HepG2 (cell line): ENCODE data around the gene SLC25A14. TPM values are rescaled to one million over a fixed set of nuclear protein-coding genes. Genes with fewer than 3 reads are reported as not detected.

Experiments used
- ATAC-seq: fragments of 200-7000 bp; cut with Tn5 transposase; 3 replicates; pipeline ENCODE4 v1.9.1; 2020; ENCODE audit warnings: mild to moderate bottlenecking, moderate library complexity
- BruUV-seq: library from RNA; stranded (reverse); fragments of 400-500 nt; replicated peaks from 2 replicates; lab custom pipeline; 2021; lab: Mats Ljungman, UMichigan
- CTCF ChIA-PET: fragments of 300-600 bp; formaldehyde crosslinking; extraction: SDS; loops from one replicate; lab custom pipeline; 2021; ENCODE audit warnings: low total read pairs, inconsistent platforms, low intra/inter-chr PET ratio; lab: Yijun Ruan, JAX
- POLR2A ChIA-PET: fragments of 350-600 bp; sonication (Branson Sonifier 250); formaldehyde crosslinking; loops from one replicate; lab custom pipeline; 2020; ENCODE audit warnings: antibody characterized with exemption, inconsistent platforms; lab: Yijun Ruan, JAX
- DNase-seq: peaks from one replicate; pipeline ENCODE4 v3.0.0-alpha.2; 2015; ENCODE audit warnings: low spot score
- FAIRE-seq: peaks from 3 replicates; lab custom pipeline; 2011; peaks lifted over from hg19 to GRCh38; lab: Jason Lieb, UNC
- H2AFZ ChIP-seq: one replicate; pipeline ENCODE4 v1.6.1; 2011; ENCODE audit warnings: low read length, inconsistent platforms
- H3K27ac ChIP-seq: fragments of 300-600 bp; 3 replicates; pipeline ENCODE4 v1.8.0; 2011; ENCODE audit warnings: mixed run types, mild to moderate bottlenecking, mixed read lengths, low read length, inconsistent platforms; ENCODE audit not compliant: insufficient read depth; ENCODE audit errors: extremely low read length
- H3K27me3 ChIP-seq, 2 experiments: fragments of 200-600 bp in 1 of 2; 2 replicates in 1 of 2; 3 replicates in 1 of 2; pipeline versions ENCODE4 v1.6.0 to v1.8.0; 2011; ENCODE audit warnings: low read length in 2 of 2, mild to moderate bottlenecking in 2 of 2, moderate library complexity in 2 of 2, inconsistent platforms in 1 of 2; ENCODE audit not compliant: insufficient read depth in 2 of 2, control insufficient read depth in 1 of 2
- H3K36me3 ChIP-seq, 2 experiments: fragments of 200-600 bp in 1 of 2; replicated peaks in 1 of 2; 2 replicates in 1 of 2; 3 replicates in 1 of 2; pipeline versions ENCODE4 v1.5.1 to v1.8.0; 2011; ENCODE audit warnings: low read length in 2 of 2, inconsistent platforms in 1 of 2; ENCODE audit not compliant: insufficient read depth in 2 of 2, control insufficient read depth in 1 of 2
- H3K4me1 ChIP-seq: 2 replicates; pipeline ENCODE4 v1.5.1; 2012; ENCODE audit warnings: low read length, inconsistent platforms; ENCODE audit not compliant: insufficient read depth
- H3K4me2 ChIP-seq: 2 replicates; pipeline ENCODE4 v1.6.0; 2011; ENCODE audit warnings: low read depth, low read length, inconsistent platforms
- H3K4me3 ChIP-seq, 3 experiments: fragments of 200-600 bp in 1 of 3; sonication (generic), shearing (Covaris generic) in 1 of 3; replicated peaks in 1 of 3; 2 replicates each; pipeline ENCODE4 v1.5.1; 2011 to 2016; ENCODE audit warnings: low read length in 3 of 3, inconsistent platforms in 2 of 3, low read depth in 2 of 3, mild to moderate bottlenecking in 2 of 3, control low read depth in 1 of 3, mixed read lengths in 1 of 3; ENCODE audit not compliant: insufficient read depth in 1 of 3
- H3K79me2 ChIP-seq: one replicate; pipeline ENCODE4 v1.6.1; 2011; ENCODE audit warnings: low read length, inconsistent platforms; ENCODE audit not compliant: insufficient read depth
- H3K9ac ChIP-seq: 2 replicates; pipeline ENCODE4 v1.6.0; 2011; ENCODE audit warnings: mild to moderate bottlenecking, low read depth, low read length, inconsistent platforms; ENCODE audit not compliant: insufficient read depth
- H3K9me3 ChIP-seq: 2 replicates; pipeline ENCODE4 v1.5.1; 2012; ENCODE audit warnings: mild to moderate bottlenecking, low read length
- H4K20me1 ChIP-seq: 2 replicates; pipeline ENCODE4 v1.6.0; 2011; ENCODE audit warnings: inconsistent platforms, mild to moderate bottlenecking, low read length, moderate library complexity; ENCODE audit not compliant: insufficient read depth
- ATF7 ChIP-seq, 2 experiments: fragments of 450-650 bp in 1 of 2; sonication (generic) in 1 of 2; formaldehyde crosslinking in 1 of 2; IDR thresholded peaks; 2 replicates each; pipeline versions ENCODE4 v1.4.0 to v1.6.1; 2016 to 2020; ENCODE audit warnings: antibody characterized with exemption in 1 of 2, mild to moderate bottlenecking in 1 of 2, missing genetic modification reagents in 1 of 2
- EED ChIP-seq: sonication (generic); formaldehyde crosslinking; IDR thresholded peaks from 2 replicates; pipeline ENCODE4 v1.5.0; 2020; ENCODE audit warnings: mild to moderate bottlenecking, missing genetic modification reagents
- GATA4 ChIP-seq: sonication (generic); IDR thresholded peaks from 2 replicates; pipeline ENCODE4 v1.6.1; 2016; ENCODE audit warnings: antibody characterized with exemption, low read depth, borderline replicate concordance
- KAT8 ChIP-seq: IDR thresholded peaks from 2 replicates; pipeline ENCODE4 v1.6.1; 2016; ENCODE audit warnings: missing genetic modification reagents, missing compliant biosample characterization
- KDM6A ChIP-seq: IDR thresholded peaks from 2 replicates; pipeline ENCODE4 v1.6.1; 2016; ENCODE audit warnings: low read depth
- MTF2 ChIP-seq: sonication (generic); formaldehyde crosslinking; IDR thresholded peaks from 2 replicates; pipeline ENCODE4 v1.5.0; 2020; ENCODE audit warnings: missing genetic modification reagents, borderline replicate concordance
- NFE2L1 ChIP-seq: sonication (generic); formaldehyde crosslinking; IDR thresholded peaks from 2 replicates; pipeline ENCODE4 v1.4.0; 2020; ENCODE audit warnings: missing genetic modification reagents, mild to moderate bottlenecking, borderline replicate concordance
- SMAD1 ChIP-seq: sonication (generic); formaldehyde crosslinking; IDR thresholded peaks from 2 replicates; pipeline ENCODE4 v1.4.0; 2020; ENCODE audit warnings: missing genetic modification reagents, low read depth, mild to moderate bottlenecking, borderline replicate concordance
- TERF1 ChIP-seq: sonication (generic); formaldehyde crosslinking; IDR thresholded peaks from 2 replicates; pipeline ENCODE4 v1.8.0; 2022; ENCODE audit warnings: mild to moderate bottlenecking, missing genetic modification reagents, moderate library complexity
- ZFP82 ChIP-seq: sonication (generic); formaldehyde crosslinking; IDR thresholded peaks from 2 replicates; pipeline ENCODE4 v1.5.1; 2020; ENCODE audit warnings: mild to moderate bottlenecking, missing genetic modification reagents, borderline replicate concordance
- ZIK1 ChIP-seq: sonication (generic); formaldehyde crosslinking; IDR thresholded peaks from 2 replicates; pipeline ENCODE4 v1.5.0; 2020; ENCODE audit warnings: mild to moderate bottlenecking, low read depth, missing genetic modification reagents, borderline replicate concordance
- ZNF317 ChIP-seq: sonication (generic); formaldehyde crosslinking; IDR thresholded peaks from 2 replicates; pipeline ENCODE4 v1.5.0; 2020; ENCODE audit warnings: mild to moderate bottlenecking, missing genetic modification reagents
- ZNF550 ChIP-seq: sonication (generic); formaldehyde crosslinking; IDR thresholded peaks from 2 replicates; pipeline ENCODE4 v1.4.0; 2020; ENCODE audit warnings: mild to moderate bottlenecking, missing genetic modification reagents, borderline replicate concordance
- ZSCAN25 ChIP-seq: sonication (generic); formaldehyde crosslinking; IDR thresholded peaks from 2 replicates; pipeline ENCODE4 v1.8.0; 2022; ENCODE audit warnings: mild to moderate bottlenecking, missing genetic modification reagents
- ZUFSP ChIP-seq: sonication (generic); formaldehyde crosslinking; IDR thresholded peaks from 2 replicates; pipeline ENCODE4 v1.9.0; 2021; ENCODE audit warnings: missing genetic modification reagents, mild to moderate bottlenecking, borderline replicate concordance
- WGBS: methylation state at CpG from one replicate; pipeline ENCODE4 v1.1.6; 2017; ENCODE audit warnings: low lambda C conversion rate; 5-methylcytosine and 5-hydroxymethylcytosine counted together
- in situ Hi-C: cut with HindIII; loops from 2 replicates; pipeline ENCODE4 v1.10.0; 2017; ENCODE audit warnings: low pct_unique_long_range_greater_than_20kb; ENCODE audit not compliant: extremely low pct_ligation_motif_present
- intact Hi-C: fragments of 100-400 bp; cut with micrococcal nuclease; formaldehyde crosslinking; loops from one replicate; pipeline ENCODE4 v1.10.0; 2022; ENCODE audit not compliant: unreplicated experiment
- polyA plus RNA-seq, 8 experiments: library from polyadenylated mRNA; depleted of rRNA in 3 of 8; stranded (reverse) in 7 of 8; unstranded in 1 of 8; fragments of >200 nt; fragmentation: Illumina TruSeq in 4 of 8; extraction: Trizol in 4 of 8; gene quantifications; 2 replicates each; pipeline versions ENCODE4 v1.2.1 to v1.2.3, GENCODE V29; 2011 to 2016; ENCODE audit warnings: low read depth in 4 of 8, missing spikeins in 1 of 8, mixed read lengths in 1 of 8; ENCODE audit not compliant: insufficient read depth in 1 of 8
- total RNA-seq, 5 experiments: library from RNA; depleted of rRNA; stranded (reverse); fragments of >200 nt; fragmentation: Illumina TruSeq; extraction: Trizol; gene quantifications; 2 replicates each; pipeline ENCODE4 v1.2.3, GENCODE V29; 2016; ENCODE audit warnings: low read depth in 1 of 5

Gene SLC25A14
- total and polyA plus RNA-seq, 2 of the 13 experiments (the other 11 are each of a cell fraction or from before 2014, with no cell fraction given), result 14.0 to 15.6 TPM

- ChIA-PET POLR2A (interaction anchor here (0.6 kb wide), 1 partner anchor 258 kb away, joined by 3 read pairs; no protein-coding TSS in a partner anchor), CTCF (no interaction called here)
- H3K4me3 ChIP-seq, result no peak overlapping the region
- ATAC-seq (no peak), DNase-seq (no peak), FAIRE-seq (no peak)
- no peak overlapping the region for H3K27ac ChIP-seq
- in situ Hi-C loops (no loop called here), intact Hi-C loops (no loop called here)
- H3K9ac ChIP-seq, result no peak overlapping the region
- BruUV-seq, result no TSS peak
- H3K9me3 ChIP-seq, result no peaks in the 10 kb centered on the region
- WGBS, result 64% methylated on average over 4 of the region's 4 CpGs
- no peak for TF ChIP-seq ZNF317
- TF ChIP-seq ATF7 (IDR thresholded peaks at IDR 0.05), result no peak
- no peak for TF ChIP-seq ATF7 (CRISPR knock-in tag; IDR thresholded peaks at IDR 0.05)
- TF ChIP-seq TERF1 (CRISPR knock-in tag), result no peak
- no peak for TF ChIP-seq ZNF550 (CRISPR knock-in tag)
- TF ChIP-seq ZIK1 (CRISPR knock-in tag), result no peak
- no peak for TF ChIP-seq SMAD1 (CRISPR knock-in tag)
- TF ChIP-seq ZUFSP (CRISPR knock-in tag), result no peak
- no peak for TF ChIP-seq GATA4
- TF ChIP-seq EED (CRISPR knock-in tag), result no peak
- no peak for TF ChIP-seq ZSCAN25
- TF ChIP-seq NFE2L1 (CRISPR knock-in tag), result no peak
- TF ChIP-seq MTF2 (CRISPR knock-in tag), result no peak
- no peak for TF ChIP-seq KAT8
- no peak for TF ChIP-seq ZFP82 (CRISPR knock-in tag)
- TF ChIP-seq KDM6A (CRISPR knock-in tag), result no peak
- no peaks in the 10 kb centered on the region for H4K20me1 ChIP-seq
- H2AFZ ChIP-seq, result no peak overlapping the region
- H3K27me3 ChIP-seq, result no peaks in the 10 kb centered on the region
- H3K4me1 ChIP-seq, result no peaks in the 10 kb centered on the region
- H3K79me2 ChIP-seq, result no peaks in the 10 kb centered on the region
- H3K4me2 ChIP-seq, result no peak overlapping the region
- no peaks in the 10 kb centered on the region for H3K36me3 ChIP-seq
These were observed 79.0 kb downstream of the SLC25A14 start for GRCh38 chrX:130418740-130419139.
